CD1c-positive myeloid dendritic cell (primary cell): Measurements from ENCODE around the gene TOP2A.
"Not testable (repeated sequence)": the region's sequence is repeated elsewhere in the genome, so short reads cannot be mapped to it uniquely, and the experiment has no call there.

Experiments
- DNase-seq: peaks from one replicate; pipeline ENCODE4 v3.0.0-alpha.2; 2016; ENCODE audit errors: extremely low spot score

TOP2A gene

GRCh38 chr17:40376541-40376940 is 41.2 kb downstream of the TOP2A start:
- DNase-seq: not testable (repeated sequence)

DNA sequence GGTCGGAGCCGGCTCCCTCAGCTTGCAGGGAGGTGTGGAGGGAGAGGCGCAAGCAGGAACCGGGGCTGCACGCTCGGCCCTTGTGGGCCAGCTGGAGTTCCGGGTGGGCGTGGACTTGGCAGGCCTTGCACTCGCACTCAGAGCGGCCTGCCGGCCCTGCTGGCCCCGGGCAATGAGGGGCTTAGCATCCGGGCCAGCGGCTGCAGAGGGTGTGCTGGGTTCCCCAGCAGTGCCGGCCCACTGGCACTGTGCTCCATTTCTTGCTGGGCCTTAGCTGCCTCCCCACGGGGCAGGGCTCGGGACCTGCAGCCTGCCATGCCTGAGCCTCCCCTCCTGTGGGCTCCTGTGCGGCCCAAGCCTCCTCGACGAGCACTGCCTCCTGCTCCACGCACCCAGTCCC is 41.9 kb downstream of the TOP2A start:
- not testable (repeated sequence) for DNase-seq

- no peak for DNase-seq
Measured at GRCh38 chr17:40374821-40375498, 42.7 kb downstream of the TOP2A start.

GRCh38 chr17:40373999-40374398 is 43.7 kb downstream of the TOP2A start:
- no peak for DNase-seq

GRCh38 chr17:40373324-40373723 is 44.4 kb downstream of the TOP2A start:
- peak; percentile 75 for DNase-seq

DNA sequence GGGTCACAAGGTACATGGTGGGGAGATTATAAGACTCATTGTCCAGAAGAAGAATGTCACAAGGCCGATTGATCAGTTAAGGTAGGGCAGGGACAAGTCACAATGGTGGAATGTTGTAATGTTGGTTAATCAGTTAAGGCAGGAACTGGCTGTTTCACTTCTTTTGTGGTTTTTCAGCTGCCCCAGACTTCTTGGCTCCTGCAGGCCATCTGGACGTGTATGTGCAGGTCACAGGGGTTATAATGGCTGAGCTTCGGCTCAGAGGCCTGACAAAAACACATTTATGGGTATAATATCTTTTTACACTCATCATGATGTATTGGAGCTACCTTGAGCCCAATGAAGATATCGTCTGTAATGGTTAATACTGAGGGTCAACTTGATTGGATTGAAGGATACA is 45.1 kb downstream of the TOP2A start:
- DNase-seq: not testable (repeated sequence)

DNA sequence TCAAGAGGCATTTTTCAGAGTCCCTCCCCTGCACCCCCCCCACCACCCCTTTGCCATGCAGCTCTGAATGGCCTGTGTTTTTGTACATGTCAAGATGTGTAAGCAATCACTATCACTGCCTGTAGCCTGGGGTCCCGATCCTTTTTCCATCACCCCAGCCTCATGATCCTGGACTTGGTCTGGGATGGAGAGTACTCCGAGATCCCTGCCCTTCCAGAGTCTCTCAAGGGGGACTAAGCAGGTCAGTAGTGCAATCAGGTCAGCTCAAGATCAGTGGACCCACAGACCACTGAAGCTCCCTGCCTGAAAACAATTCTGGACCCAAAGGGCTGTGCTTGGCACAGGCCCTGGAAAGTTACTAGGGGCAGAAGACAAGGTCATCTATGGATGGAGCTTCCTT is 45.7 kb downstream of the TOP2A start:
- no peak for DNase-seq

GRCh38 chr17:40371261-40371929 is 46.3 kb downstream of the TOP2A start:
- no peak for DNase-seq

DNA sequence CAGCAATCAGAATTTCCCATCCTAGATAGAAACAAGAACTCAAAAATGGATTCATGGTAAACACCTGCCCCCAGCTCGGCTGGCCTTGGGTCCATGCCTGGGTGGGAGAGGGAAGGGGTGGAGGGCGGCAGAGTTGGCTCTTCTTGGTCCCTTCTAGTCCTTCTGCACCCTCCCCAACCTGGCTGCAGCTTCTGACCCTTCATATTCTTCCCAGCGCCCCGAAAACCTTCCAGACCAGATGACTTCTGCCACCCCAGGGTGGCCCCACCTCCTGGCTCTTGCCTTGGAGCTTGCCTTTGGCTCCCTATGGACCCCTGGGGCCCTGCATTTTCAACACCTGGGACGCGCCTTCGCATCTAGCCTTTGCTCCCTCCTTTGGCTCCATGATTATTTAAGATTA is 47.8 kb downstream of the TOP2A start:
- no peak for DNase-seq

- DNase-seq: not testable (repeated sequence)
Measured at GRCh38 chr17:40367728-40368127, 50.0 kb downstream of the TOP2A start.

- no peak for DNase-seq
Measured at GRCh38 chr17:40366861-40367518, 50.7 kb downstream of the TOP2A start.

GRCh38 chr17:40366076-40366860 is 51.4 kb downstream of the TOP2A start:
- DNase-seq: no peak

- no peak for DNase-seq
Measured at GRCh38 chr17:40364906-40365305, 52.8 kb downstream of the TOP2A start.

DNA sequence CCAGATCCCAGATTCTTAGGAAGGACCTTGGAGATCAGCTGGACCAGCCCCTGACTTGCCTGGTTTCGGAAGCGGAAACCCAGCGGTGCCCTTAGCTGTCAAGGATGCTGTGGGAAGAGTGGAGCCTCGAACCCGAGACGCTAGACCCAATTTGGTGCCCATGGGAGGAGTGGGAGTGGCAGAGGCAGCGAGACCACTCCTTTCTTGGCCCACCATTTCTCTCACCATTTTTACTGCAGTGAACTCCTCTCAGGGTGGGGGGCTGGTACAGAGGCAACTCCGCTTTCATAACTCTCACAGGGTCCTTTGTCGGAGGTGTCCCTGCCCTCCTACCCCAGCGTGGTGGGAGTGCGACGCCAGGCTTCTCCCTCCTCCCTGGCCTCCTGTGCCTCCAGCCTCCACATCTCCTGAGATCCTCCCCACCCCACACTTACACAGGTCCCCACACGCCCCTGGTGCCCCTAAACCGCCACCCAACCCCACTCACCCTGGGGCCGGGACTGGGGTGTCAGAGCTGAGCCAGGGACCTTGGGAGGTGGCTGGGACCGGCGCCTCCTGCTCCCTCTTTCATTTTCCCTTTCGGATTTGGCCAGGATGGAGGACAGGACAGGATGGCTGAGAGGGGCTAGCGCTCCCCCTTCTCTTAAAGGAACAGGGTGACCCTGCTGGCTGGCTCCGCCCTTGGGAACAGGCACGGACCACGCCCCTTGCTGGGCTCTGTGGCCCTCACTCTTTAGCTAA is 53.4 kb downstream of the TOP2A start, which contains the start of gene GJD3:
Gene GJD3 (minus strand): TSS at position 617 of the 741 bp plus-strand sequence. CDS start 922 bp downstream, outside the sequence.
- no peak for DNase-seq

DNA sequence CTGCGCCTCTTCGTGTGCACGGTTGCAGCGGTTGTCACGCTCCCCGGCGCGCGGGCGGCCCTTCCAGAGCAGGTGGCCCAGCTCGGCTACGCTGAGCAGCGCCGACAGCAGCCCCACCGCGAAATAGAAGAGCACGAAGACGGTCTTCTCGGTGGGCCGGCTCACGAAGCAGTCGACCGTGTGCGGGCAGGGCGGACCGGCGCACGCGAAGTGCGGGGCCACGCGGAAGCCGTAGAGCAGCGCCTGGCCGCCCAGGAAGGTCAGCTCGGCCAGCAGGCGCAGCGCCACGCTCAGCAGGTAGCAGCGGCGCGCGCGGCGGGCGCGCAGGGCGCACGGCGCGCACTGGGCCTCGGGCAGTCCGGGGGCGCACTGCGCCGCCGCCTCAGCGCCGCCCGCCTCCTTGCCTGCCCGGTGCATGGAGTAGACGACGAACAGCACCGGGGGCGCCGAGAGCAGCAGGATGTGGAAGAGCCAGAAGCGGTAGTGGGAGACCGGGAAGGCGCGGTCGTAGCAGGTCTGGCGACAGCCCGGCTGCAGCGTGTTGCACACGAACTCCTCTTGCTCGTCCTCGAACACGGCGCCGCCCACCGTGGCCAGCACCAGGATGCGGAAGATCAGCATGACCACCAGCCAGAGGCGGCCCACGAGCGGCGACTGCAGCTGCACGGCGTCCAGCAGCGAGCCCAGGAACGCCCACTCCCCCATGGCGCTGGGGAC is 54.4 kb downstream of the TOP2A start:
- DNase-seq: peak; percentile 70

DNA sequence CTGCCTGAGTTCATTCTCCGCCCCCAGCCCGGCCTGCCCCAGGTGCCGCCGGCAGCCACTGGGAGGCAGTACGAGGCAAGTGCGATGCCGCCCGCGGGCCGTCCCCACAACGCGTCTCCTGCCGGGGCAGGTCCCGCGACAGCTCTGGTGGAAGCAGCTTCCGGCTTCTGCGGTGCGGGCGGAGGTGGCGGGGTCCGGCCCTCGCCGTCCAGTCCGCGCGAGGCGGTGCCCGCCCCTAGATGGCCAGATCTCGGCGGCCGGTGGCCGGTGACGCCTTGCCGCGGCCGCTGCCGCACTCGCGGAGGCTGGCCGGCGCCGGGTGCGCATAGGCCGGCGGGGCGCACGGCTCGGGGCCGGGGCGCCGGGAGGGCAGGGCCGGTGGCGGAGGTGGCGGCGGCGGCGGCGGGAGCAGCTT is 55.0 kb downstream of the TOP2A start:
- peak; percentile 86 for DNase-seq

GRCh38 chr17:40361925-40362695 is 55.6 kb downstream of the TOP2A start:
- DNase-seq: no peak

DNA sequence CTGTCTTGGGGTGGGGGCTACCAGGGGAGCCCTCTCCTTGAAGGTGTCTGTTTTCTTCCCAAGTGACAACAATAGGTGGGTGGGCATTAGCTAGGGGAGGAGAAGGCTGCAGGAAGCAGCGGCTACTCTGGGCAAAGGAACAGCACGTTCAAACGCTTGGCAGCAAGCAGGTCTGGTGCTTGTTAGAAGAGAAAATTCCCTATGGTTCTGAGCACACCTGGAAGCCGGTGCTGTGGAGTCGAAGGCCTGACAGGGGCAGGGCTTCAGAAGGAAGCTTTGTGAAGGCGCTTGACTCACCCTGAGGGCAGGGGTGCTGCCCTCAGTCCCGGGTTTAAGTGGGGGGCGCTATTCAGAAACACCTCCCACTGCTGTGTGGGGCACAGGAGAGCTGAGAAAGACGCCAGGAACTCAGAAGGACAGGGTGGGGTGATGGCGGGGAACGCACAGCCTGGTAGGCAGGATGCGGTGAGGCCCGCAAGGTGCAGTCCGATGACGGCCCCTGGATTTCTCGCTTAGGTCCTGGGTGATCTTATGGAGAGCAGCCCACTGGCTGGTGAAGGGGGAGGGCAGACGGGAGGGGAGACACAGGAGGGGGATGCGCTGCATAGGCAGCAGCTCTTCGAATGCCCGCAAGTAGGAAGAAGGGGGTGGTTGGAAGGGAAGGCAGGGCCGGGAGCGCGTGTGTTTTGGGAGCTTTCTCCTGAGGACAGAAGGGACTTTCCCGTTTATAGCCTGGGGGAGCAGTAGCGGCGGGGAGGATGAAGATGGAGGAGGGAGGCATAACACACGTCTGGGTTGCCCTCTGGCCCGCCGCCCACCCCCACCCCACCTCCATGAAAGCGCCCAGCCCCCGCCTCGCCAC is 56.4 kb downstream of the TOP2A start:
- no peak for DNase-seq

- DNase-seq: no peak
Measured at GRCh38 chr17:40360091-40360490, 57.6 kb downstream of the TOP2A start.
